ENCODE measurements around the gene GNA15.
"Not testable (repeated sequence)": the region's sequence is repeated elsewhere in the genome, so short reads cannot be mapped to it uniquely, and the experiment has no call there.

The GNA15 gene

DNA sequence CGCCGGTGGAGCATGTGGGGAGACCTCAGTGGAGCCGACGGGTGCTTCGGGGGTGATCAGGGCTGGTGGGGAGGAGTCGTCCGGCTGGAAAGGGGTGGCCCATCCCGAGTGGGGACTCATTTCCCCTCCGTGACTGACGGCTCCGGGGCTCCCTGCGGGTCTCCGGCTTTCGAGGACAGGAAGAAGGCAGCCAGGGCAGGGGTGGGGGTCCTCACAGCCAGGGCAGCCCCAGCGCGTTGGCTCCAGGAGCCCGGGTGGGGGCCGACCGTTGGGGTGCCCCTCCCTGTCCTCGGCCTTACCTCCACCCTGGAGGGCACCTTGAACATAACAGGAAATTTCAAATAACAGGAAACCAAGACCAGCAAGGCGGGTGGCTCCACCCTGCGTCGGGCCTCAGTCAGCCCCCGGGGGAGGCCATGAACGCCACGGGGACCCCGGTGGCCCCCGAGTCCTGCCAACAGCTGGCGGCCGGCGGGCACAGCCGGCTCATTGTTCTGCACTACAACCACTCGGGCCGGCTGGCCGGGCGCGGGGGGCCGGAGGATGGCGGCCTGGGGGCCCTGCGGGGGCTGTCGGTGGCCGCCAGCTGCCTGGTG, 42.6 kb downstream of the GNA15 start, which contains the start of gene S1PR4:
S1PR4 (plus strand) TSS at position 393 of the 596 bp plus-strand sequence; CDS start at position 417, 24 bp downstream.
- no peak for DNase-seq

GRCh38 chr19:3178973-3179738, 43.3 kb downstream of the GNA15 start:
- DNase-seq: no peak

DNA sequence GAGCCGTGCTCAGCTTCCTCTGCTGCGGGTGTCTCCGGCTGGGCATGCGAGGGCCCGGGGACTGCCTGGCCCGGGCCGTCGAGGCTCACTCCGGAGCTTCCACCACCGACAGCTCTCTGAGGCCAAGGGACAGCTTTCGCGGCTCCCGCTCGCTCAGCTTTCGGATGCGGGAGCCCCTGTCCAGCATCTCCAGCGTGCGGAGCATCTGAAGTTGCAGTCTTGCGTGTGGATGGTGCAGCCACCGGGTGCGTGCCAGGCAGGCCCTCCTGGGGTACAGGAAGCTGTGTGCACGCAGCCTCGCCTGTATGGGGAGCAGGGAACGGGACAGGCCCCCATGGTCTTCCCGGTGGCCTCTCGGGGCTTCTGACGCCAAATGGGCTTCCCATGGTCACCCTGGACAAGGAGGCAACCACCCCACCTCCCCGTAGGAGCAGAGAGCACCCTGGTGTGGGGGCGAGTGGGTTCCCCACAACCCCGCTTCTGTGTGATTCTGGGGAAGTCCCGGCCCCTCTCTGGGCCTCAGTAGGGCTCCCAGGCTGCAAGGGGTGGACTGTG, 44.0 kb downstream of the GNA15 start:
- no peak for DNase-seq

DNA sequence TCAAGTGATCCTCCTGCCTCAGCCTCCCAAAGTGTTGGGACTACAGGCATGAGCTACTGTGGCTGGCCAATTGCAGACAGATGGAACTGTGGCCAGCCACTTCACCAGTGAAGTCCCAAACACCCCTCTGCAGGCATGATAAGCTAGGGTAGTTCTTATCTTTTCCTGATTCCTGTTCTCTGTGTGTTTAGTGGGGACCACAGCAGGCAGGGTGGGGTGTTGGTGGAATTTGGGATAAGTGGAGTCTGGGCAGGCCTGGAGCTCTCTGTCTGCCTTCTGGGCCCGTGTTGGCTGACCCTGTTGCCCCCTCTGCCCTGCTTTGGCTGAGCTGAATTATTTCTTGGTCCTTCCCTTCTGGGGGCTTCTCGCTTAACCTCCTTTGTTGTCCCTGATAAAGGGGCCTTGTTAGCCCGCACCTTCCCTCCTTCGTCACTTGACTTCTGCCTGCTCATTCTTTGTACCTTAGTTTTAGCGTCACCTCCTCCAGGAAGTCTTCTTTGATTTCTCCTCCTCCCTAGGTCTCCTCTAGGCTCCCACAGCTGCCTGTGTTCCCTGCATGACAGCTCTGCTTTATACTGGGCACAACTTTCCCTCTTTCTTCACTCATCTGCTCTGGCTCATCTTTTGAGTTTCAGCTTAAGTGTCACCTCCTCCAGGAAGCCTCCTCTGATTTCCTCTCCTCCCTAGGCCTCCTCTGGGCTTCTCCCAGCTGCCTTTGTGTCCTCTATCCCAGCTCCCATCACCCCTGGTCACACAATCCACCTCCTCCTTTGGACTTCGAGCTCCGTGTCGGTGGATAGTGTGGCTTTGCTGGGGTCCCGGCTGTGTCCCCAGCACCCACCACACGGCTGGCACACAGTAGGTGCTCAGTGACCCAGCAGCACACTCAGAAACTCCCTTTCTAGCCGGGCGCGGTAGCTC, 48.1 kb downstream of the GNA15 start:
- no peak for DNase-seq

DNA sequence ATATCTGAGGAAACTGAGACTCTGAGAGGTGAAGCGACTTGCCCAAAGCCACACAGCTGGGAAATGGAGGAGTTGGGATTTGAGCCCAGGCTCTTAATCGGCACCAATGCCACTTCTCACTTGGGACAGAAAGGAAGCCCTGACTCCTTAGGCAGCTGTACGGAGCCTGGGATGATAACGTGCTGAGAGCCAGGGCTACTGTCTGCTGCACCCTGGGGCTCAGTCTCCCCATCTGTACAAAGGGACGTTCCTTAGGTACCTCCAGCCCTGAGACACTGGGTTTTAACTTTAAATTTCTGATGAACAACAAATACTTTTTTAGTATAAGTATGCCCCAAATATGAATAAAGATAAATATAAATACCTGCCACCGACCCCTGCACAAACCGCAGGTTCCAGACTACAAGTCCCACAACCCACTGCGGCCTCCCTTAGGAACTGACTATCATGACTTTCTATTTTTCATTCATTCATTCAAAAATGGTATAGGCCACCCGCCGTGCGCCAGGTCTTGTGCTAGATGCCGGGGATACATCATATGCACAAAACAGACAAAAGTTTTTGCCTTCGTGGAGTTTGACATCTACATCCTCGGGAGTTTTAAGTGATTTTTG, 49.1 kb downstream of the GNA15 start:
- peak; percentile 72 for DNase-seq

DNA sequence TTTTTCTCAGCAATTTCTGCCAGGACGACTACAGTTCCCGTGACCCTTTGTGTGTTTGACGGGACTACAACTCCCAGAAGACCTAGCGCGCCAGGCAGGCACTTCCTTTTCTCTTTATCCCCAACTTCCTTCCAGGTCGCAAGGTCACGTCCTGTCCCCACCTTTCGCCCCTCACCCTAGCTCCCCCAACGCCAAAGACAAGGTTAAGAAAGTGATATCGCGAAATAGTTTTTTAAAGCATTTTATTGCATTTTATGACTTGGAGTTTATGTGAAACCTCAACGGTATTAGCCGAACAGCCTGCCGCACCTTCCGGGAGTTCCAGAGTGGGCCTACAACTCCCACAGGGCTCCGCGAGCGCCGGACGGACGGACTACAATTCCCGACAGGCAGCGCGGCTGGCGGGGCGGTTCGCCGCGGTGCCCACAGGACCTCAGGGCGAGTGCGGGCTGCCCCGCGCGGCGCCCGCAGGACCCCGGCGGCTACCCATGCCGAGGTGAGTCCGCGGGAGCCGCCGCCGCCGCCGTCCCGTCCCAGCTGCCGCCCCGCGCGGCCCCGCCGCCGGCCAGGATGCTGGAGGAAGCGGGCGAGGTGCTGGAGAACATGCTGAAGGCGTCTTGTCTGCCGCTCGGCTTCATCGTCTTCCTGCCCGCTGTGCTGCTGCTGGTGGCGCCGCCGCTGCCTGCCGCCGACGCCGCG, 49.8 kb downstream of the GNA15 start, which contains the start of gene NCLN:
NCLN (plus strand) TSS at position 470 of the 699 bp plus-strand sequence; CDS start at position 571, 101 bp downstream.
- peak; percentile 92 for DNase-seq

DNA sequence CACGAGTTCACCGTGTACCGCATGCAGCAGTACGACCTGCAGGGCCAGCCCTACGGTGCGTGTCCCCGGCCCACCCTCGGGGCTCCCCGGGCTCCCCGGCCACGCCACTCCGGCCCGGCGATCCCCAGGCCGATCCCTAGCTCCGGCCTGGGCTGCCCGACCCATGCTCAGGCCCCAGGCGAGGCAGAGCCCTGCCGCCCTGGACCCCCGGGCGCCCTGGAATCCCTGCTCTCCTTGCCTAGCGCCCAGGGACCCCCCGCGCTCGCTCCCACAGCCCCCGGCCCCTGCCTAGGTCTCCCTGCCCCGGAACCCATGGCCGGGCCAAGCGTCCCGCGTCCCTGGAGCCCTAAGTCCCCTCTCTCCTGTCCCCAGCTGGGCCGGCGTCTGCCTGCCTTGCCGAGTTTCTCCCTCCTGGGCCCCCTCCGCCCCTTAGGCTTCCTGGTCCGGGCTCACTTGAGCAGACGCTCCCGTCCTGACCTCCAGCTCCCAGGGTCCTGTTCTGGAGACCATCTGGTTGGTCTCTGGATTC, 50.4 kb downstream of the GNA15 start:
- DNase-seq: no peak

DNA sequence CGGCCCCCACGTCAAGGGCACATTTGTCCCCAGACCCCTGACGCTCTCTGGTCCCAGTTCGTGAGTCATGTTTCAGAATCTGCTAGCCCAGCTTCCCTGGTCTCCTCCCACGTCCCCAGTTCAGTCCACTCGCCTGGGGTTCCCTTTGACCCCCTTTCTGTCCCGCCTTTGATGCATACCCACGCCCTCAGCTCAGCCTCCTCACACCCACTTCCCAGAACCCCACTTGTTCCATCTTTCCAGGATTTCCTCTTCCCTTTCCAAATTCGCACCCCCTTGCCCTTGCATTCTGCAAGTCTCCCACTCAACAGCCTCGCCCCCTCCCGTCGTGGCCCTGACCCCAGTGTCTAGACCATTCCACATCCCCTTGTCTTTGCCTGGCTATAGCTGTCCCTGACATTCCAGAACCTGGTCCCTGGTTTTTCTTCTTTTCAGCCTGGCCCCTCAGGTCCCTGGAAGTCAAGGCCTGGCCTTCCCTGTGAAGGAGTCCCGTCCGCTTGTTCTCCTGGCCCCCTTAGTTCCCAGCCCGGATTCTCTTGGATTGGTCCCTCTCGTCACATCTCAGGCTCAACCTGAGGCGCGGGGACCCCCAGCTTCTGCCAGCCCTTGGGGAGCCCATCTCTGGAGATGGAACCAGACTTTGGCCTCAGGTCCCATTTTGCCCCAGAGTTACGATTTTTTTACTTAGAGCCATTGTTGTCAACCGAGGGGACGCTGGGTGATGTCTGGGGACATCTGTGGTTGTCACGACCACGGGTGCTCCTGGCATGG, 51.2 kb downstream of the GNA15 start:
- DNase-seq: no peak

DNA sequence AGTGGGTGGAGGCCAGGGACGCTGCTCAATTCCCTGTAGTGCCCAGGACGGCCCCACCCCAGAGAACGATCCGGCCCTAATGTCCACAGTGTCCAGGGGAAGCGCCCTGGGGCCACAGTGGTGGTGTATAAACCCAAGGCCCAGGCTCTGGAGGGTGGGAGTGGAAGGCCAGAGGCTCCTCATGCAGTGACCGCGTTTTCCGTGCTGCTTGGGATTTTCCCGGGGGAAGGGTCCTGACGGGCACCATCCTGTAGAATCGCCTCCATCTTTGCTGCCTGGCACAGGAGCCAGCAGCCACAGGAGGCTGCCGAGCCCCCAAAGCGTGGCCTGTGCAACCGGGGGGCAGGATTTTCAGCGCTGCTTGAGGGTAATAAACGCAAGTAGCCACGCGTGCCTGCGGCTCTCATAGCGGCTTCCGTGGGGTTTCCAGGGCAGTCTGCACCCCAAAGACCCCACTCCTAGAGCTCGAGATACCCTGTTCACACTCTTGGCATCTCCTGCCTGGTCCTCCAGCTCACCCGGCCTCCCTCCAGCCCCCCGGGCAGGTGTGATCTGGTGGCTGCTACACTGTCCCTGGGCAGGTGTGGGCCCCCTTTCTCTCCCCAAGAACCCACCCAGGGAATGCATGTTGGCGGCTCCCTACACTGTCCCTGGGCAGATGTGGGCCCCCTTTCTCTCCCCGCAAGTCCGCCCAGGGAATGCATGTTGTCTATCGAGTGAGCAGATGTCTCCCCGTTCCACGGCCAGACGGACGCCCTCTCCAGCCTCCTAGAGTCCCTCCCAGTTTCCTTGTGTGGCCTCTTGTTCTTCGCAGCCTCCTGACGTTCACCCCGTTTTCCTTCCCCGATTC, 52.1 kb downstream of the GNA15 start:
- no peak for DNase-seq

DNA sequence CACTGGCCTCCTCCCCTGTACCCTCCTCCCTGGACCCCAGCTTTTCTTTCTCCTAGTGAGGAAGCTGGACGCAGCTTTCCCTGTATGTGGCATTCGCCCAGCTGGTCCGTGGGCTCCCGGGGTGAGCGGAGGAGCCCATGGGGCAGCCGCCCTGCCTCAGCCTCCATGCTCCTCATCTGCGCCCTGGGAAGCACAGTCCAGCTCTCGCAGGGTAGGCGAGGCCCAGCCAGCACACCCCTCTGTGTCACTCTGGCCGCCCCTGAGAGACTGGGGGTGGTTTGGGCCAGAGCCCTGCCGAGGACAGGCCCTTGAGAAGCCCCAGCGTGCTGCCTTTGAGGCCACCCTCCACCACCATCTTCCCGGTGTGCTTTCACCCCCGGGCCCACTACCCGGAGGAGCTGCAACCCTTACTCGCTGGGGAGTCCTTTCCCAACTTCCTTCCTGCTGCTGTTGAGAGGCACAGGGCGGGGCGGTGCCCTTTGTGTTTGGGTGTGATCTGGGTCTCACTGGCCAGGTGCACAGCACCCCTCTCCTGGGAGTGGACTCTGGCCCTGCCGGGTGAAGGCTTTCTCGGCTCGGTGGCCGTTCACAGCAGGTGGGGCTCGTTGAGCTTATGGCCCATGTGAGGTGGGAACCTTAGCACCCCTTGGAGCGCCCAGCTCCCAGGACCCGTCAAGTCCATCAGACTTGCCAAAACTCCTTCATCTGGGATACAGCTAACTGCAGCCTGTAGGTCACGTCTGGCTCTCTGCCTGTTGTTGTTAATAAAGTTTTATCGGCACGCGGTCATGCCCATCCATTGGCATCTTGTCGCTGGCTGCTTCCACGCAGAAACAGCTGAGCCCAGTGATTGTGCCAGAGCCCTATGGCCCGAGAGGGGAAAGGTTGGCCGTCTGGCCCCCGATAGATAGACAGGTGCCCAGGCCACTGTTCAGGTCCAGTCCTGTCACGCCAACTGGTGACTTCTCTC, 53.1 kb downstream of the GNA15 start:
- no peak for DNase-seq

DNA sequence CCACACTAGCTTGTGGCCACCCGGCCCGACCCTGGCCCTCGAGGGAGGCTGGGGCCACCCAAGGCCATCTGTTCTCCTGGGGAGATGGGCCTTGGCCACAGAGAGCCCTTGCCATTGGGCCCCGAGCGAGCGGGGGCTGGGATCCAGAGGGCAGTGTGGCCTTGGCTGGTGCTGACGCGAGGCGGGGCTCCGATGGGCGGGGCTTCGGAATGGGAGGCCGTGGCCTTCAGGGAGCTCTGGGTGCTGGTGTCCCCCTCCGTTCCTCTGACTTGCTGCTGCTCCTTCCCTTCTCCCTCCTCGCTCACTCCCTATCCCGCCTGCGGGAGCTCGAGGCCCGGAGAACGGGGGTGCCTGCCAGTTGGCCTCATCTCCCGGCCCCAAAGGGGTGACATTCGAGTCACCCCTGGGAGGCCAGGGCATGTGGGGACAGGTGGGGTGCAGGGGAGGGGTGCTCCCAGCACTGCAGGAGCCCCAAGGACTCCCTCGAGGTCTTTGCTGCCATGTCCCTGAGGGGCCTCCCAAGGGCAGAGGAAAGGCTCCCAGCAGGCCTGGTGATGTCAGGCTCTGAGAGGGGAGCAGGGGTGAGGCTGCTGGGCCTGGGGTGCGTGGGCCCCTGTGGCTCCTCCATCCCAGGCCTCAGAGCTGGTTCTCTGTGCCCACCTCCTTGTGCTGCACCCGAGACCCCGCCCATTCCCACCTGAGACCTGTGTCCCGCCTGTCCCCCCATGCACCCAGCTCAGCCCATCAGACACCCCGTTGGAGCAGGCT, 54.1 kb downstream of the GNA15 start:
- DNase-seq: no peak

DNA sequence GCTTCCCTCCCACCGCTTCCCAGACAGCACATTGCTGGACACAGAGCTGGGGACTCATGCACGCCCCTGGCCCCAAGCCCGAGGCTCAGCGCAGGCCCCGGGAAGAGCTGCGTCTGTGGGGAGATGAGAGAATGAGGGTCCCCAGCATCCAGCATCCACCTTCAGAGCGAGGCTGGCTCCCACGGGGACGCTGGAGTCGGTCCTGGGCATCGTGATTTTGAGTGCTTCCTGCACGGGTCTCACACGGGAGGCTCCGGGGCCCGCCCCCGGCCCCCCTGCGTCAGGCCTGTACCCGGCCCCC, 54.6 kb downstream of the GNA15 start:
- DNase-seq: no peak

DNA sequence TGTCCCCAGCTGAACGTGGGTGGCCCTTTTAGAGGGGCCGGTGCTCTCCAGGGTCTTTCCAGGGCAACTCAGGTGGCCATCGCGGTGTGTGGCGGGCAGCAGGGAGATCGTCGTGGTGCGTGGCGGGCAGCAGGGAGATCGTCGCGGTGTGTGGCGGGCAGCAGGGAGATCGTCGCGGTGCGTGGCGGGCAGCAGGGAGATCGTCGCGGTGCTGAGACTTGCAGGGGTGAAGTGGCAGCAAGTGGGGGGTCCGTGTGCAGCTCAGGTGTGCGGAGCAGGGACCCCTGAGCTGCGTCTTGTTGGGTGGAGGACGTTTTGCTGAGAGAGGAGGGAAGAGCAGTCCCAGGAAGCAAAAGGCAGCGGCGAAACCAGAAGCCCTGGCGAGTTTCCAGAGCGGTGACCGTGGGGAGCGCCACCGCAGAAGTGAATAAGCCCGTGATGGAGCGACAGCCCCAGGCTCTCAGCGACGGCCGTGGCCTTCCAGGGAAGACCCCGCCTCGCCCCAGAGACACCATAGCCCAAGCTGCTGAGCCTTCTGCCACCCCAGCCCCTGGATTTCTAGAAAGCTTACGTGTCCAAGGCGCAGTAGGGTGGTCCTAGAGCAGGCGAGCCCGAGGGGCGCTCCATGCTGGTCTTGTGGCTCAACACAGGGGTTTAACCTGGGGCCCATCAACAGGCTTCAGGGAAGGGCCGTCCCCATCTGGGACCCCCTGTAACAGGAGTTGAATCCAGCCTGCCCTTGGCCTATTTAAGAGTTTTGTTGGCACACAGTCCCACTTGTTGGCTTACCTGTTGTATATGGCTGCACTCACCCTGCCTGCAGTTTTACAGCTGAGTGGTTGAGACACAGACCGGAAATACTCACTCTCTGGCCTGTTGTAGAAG, 55.3 kb downstream of the GNA15 start:
- no peak for DNase-seq

- not testable (repeated sequence) for DNase-seq
Measured at GRCh38 chr19:3191806-3192104, 55.9 kb downstream of the GNA15 start.

GRCh38 chr19:3192228-3192635, 56.4 kb downstream of the GNA15 start:
- no peak for DNase-seq

- no peak for DNase-seq
Measured at GRCh38 chr19:3192684-3193083, 56.9 kb downstream of the GNA15 start.

Data from fibroblast of skin of scalp (primary cell).